ENCODE measurements around the gene CHKB.
"Not testable (repeated sequence)": the region's sequence is repeated elsewhere in the genome, so short reads cannot be mapped to it uniquely, and the experiment has no call there.

Gene CHKB

DNA sequence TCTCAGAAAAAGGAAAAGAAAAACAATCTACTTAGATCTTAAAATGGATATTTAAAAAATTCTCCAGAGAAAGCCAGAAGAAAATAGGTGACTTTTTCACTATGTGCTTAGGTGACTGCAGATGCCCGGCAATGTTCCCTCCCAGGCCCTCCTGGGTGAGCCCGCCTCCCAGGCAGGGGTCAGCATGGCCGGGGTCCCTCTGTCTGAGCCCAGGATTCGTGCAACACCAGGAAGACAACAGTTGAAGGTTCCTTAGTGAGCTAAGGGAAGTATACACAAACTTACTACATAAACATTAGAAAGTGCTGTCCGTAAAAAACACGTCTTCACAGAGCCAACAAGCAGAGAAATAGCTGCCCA, 29.5 kb upstream of the CHKB start:
- no peak for DNase-seq

- no peak for DNase-seq
Measured at GRCh38 chr22:50611341-50612060, 28.9 kb upstream of the CHKB start.

GRCh38 chr22:50610581-50610980, 27.9 kb upstream of the CHKB start:
- no peak for DNase-seq

DNA sequence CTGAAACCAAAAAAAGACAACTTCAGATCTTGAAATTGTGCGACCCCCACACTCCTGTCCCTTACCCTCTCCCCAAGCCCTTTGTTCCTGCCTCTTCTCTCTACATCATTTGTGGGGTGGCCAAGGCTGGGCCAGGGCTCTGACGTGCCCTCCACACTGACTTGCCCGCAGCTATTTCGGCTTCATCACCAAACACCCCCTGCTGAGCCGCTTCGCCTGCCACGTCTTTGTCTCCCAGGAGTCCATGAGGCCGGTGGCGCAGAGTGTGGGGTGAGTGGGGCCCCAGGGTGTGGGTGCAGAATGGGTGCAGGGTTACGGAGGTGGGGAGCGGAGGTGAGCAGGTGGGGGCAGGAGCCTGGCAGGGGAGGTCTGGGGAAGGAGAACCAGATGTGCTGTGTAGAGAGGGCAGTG, 27.4 kb upstream of the CHKB start:
- no peak for DNase-seq

DNA sequence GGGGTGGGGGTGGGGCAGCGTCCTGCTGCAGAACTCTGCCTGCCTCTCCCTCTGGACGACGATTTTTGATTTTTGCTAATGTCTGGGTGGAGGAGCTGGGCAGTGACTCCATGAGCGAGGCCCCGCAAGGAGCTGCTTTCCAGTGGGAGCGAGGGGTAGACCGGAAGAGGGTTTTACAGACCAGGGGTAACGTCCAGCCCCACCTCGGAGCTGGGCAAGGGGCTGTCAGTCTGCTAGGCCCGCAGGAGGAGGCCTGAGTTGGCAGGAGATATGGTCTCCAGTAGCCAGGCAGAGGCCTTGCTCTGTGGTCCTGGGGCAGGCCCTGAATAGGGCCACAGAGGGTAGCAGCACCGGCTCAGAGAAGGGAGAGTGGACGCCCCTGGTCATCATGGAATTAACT, 26.9 kb upstream of the CHKB start:
- DNase-seq, result no peak

GRCh38 chr22:50608996-50609395, 26.3 kb upstream of the CHKB start:
- DNase-seq, result no peak

DNA sequence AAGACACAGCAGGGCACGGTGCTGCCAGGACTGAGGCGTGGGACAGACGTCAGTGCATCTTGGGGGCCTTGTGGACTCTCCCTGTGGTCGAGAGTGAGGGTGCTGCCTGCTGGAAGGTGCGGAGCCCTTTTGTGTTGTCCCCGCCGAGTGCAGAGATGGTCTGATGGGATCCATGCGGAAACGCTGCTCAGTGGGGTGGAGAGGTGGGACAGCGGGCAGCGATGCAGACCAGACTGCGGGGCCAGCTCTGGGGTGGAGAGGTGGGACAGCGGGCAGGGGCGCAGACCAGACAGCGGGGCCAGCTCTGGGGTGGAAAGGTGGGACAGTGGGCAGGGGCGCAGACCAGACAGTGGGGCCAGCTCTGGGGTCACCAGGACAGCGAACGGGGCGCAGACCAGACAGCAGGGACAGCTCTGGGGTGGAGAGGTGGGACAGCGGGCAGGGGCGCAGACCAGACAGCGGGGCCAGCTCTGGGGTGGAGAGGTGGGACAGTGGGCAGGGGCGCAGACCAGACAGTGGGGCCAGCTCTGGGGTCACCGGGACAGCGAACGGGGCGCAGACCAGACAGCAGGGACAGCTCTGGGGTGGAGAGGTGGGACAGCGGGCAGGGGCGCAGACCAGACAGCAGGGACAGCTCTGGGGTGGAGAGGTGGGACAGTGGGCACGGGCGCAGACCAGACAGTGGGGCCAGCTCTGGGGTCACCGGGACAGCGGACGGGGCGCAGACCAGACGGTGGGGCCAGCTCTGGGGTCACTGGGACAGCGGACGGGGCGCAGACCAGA, 25.6 kb upstream of the CHKB start:
- not testable (repeated sequence) for DNase-seq

DNA sequence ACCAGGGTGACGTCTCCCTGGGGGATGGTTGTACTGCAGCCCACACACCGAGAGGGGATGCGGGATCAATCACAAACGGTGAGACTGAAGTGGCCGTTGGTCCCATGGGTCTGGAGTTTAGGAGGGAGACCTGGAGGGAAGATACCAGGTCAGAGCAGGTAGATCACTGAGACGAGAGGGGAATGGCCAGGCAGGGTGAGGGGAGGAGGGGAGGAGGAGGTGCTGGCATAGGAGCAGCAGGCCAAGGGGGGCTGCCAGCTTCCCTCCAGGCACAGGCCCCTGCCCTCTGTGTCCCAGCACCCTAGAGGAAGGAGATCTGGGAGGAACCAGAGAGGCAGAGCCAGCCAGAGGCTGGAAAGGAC, 25.0 kb upstream of the CHKB start:
- no peak for DNase-seq

DNA sequence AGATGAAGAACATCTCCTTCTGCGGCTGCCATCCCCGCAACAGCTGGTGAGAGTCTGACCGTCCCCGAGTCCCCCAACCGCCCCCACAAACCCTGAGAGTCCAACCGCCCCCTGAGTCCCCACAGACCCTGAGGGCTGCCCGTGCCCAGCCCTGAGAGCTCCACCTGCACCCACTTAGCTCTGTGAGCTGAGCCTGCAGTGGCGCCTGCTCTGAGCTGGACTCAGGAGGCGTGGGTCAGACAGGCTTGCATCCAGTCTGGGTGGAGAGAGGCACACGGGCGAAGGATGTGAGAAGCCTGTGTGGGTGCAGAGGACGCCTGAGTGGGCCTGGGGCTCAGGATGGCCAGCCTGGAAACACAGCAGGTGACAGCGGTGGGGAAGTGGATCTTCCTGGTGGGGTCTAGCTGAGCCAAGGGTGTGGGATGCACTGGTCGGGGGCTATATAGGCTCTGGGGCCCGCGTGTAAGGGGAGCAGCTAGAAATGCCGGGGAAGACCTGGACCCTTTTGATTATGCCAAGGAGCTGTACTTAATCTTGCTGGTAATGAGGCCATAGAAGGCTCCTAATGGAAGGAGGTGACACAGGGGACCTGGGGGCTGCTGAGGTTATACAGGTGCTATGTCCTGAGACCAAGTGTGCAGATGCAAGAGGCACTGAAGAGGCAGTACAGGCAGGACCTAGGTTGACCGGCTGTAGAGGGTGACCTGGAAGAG, 24.5 kb upstream of the CHKB start:
- no peak for DNase-seq

GRCh38 chr22:50606165-50606945, 23.7 kb upstream of the CHKB start:
- no peak for DNase-seq

DNA sequence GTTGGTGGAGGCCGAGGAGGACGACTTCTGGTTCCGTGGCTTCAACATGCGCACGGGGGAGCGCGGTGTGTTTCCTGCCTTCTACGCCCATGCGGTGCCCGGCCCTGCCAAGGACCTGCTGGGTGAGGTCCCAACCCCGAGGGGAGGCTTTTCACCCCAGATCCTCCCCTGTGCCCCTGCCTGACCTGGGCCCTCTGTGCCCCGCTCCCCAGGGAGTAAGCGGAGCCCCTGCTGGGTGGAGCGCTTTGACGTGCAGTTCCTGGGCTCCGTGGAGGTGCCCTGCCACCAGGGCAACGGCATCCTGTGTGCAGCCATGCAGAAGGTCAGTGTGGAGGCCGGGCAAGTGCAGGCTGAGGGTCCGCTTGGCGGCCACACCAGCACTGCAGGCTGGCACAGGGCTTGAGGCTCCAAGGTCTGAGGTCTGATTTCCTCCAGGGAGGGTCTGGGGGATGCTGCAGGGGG, 23.0 kb upstream of the CHKB start:
- no peak for DNase-seq

- DNase-seq, result no peak
Measured at GRCh38 chr22:50605002-50605612, 22.5 kb upstream of the CHKB start.

- DNase-seq, result no peak
Measured at GRCh38 chr22:50604256-50605001, 21.8 kb upstream of the CHKB start.

DNA sequence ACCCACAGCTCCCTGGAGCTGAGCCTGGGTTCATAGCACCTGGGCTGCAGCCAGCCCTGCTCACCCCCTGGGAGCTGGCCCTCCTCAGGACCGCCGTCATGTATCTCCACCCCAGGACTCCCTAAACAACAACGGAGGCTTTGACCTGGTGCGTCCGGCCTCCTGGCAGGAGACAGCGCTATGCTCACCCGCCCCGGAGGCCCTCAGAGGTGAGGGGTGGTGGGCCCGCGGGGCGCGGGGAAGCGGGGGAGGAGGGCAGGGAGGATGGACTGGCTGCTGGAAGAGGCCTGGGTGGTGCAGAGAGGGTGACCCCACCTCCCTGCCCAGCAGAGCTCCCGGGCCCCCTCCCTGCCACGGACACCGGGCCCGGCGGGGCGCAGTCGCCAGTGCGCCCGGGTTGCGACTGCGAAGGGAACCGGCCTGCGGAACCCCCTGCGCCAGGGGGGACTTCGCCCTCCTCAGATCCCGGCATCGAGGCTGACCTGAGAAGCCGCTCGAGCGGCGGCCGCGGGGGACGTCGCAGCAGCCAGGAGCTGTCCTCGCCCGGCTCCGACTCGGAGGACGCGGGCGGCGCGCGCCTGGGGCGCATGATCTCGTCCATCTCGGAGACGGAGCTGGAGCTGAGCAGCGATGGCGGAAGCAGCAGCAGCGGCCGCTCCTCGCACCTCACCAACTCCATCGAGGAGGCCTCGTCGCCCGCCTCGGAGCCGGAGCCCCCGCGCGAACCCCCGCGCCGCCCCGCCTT, 21.0 kb upstream of the CHKB start:
- no peak for DNase-seq

GRCh38 chr22:50602338-50602700, 19.7 kb upstream of the CHKB start:
- no peak for DNase-seq

GRCh38 chr22:50601669-50602337, 19.2 kb upstream of the CHKB start:
- DNase-seq, result no peak

GRCh38 chr22:50600967-50601668, 18.5 kb upstream of the CHKB start:
- DNase-seq, result no peak

DNA sequence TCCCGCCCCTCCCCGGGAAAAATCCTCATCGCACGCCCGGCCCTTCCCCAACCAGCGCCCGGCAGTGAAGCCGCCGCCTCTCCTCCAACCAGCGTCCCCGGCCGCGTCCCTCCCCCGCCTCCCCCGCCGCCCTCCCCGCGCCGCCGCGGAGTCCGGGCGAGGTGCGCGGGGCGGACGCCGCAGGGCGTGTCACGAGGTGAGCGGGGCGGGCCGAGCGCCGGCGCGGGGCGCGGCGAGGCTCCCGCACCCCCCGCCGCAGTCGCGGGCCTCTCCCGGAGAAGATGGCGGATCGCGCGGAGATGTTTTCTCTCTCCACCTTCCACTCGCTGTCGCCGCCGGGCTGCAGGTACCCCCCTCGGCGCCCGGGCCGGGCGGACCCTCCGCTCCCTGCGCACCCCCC, 17.9 kb upstream of the CHKB start, which contains the start of gene MAPK8IP2:
Gene MAPK8IP2, plus strand, starts transcription at position 256 of the 400 bp plus-strand sequence. Its CDS starts 26 bp downstream, at position 282.
- DNase-seq, result no peak

GRCh38 chr22:50599816-50600455, 17.3 kb upstream of the CHKB start:
- DNase-seq, result peak; percentile 29 to 75 (median 61)
